GM18505 (cell line): ENCODE results near the gene PARD6G.
"Not testable (repeated sequence)": the region's sequence is repeated elsewhere in the genome, so short reads cannot be mapped to it uniquely, and the experiment has no call there.

ENCODE experiments used
- ATAC-seq: cut with Tn5 transposase; IDR thresholded peaks from one replicate; pipeline ENCODE4 v1.9.1; 2021; ENCODE audit not compliant: unreplicated experiment
- POLR2A ChIP-seq: IDR thresholded peaks from 4 replicates; pipeline ENCODE4 v1.6.1; 2011; ENCODE audit warnings: borderline replicate concordance; ENCODE audit not compliant: insufficient read depth, insufficient read length; ENCODE audit errors: extremely low read depth

Gene PARD6G

DNA sequence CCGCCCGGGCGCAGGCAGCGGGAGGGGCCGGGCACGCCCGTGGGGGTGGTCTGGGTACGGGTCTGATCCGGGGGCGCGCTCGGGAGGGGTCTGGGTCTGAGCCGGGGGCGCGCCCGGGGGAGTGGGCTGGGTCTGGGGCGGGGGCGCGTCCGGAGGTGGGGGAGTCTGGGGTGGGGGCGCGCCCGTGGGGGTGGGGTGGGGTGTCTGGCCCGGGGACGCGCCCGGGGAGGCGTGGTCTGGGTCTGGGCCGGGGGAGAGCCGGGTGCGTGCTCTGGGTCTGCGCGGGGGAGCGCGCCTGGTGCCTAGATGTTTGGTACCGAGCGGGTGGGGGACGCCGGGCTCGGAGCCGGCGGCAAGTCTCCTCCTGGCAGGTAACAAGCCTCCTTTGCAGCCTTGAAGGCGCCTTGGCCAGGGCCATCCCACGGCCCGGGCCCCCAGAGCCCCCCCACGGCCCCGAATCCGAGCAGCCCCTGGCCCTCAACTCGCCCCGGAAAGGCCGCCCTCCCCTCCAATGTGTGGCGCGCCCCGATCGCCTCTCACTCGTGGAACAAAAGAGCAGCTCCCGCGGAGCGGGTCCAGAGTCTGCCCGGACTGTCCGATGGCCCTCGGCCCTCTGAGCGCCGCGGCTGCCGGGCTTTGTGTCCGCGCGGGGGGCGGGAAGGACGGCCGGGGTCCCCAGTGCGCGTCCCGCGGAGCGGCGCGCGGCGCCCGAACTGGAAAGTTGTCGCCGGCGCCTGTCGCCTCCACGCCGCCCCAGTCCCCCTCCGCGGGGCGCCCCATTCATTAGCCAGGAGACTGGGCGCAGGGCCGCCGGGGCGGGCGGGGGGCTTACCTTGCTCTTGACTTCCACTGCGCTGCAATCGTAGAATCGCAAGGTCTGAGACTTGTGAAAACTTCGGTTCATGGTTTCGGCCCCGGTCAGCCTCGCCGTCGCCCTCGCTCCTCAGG is 595 bp downstream of the PARD6G start:
- ATAC-seq, result peak; percentile 38
- TF ChIP-seq POLR2A, result no peak

DNA sequence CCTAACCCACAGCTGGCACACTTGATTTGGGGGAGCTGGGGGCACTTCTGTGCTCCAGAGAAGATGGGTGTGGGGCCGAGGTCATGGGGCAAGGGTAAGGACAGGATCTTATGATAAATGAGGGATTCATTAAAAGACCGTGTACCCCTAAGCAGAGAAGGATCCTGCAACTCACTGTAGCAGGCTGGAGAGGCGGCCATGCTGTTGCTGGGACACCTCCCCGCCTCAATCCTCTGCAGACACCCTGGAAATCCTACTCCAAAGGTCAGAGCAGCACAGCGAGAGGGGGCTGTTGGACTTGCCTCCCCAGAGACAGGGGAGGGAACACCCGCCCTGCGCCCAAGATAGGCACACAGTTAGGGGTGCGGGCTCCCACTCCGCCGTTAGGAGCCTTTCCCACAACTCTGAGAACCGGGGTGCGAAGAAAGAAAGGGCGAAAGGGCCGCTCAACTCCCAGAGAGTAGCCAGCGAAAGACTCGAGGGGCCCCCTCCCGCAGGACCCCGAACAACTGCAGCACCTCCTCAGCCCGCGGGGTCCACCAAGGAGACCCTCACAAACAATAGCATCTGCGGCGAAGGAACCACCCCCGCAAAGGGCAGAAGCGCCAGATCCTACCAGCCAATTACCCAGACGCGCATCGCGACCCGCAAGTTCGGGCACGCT is 1.4 kb downstream of the PARD6G start:
- no peak for ATAC-seq
- TF ChIP-seq POLR2A, result no peak

DNA sequence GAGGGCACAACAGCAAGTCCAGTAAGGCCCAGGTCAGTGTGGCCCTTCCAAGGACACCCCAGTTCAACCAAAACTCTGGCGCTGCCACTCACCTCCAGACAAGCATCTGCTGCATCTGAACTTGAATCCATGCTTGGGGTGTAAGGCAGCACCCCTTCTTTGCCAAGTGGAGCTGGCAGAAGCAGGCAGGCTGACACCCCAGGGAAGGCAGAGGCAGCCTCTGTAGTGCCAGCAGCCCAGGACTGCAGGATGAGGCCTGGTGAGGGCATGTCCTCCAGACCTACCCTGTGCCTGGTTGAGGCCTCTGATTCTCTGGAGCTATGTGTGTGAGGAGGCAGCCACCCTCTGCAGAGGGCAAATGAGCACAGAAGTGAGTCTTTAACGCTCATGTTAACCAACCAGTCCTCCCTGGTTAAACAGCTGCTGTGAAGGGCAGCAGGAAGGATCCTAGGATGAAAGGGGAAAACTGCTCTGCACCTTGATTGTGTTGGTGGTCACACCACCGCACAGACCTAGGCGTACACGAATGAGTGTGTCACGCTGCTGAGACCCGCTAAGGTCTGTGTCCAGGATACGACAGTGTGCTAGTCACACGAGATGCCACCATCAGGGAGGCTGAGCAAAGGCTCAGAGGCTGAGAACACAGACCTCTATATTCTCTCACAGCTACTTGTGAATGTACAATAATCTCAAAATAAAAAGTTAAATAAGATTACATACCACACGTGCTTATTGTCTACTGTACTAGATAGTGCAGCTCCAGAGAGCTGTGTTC is 2.2 kb downstream of the PARD6G start:
- no peak for ATAC-seq
- no peak for TF ChIP-seq POLR2A

DNA sequence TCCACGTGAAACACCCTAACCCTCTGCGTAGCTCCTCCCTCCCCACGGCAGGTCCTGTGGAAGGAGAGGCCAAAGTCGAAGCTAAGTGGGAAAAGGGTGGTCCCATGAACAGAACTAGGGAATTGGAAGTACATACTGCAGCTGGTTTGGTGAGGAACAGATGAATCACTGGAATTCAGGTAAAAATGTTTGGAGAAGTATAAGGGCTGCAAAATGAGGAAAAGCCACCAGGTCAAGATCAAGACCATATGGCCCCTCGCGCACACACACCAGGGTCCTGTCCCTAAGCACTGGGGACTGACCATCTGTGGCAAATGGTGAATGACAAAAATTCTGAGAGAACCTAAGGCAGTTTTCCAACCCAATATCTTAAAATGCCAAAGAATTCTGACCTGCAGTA is 3.1 kb downstream of the PARD6G start:
- TF ChIP-seq POLR2A, result no peak
- no peak for ATAC-seq

DNA sequence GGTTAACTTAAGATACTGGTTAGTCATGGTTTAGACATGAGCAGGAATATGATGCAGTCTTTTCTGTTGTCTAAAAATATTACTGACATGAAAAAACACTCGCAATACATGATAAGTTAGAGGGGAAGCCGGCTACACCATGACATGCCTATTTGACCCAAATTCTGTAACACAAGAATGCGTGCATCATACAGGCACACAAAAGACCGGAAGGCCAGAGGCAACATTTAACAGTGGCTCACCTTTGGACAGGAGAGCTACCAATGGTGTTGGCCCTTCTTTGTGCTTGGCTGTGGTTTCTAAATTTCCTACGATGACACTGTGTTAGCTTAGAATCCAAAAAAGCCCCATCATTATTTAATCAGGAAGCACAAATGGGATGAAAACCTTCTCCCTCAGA is 4.1 kb downstream of the PARD6G start:
- ATAC-seq, result no peak
- TF ChIP-seq POLR2A, result no peak

DNA sequence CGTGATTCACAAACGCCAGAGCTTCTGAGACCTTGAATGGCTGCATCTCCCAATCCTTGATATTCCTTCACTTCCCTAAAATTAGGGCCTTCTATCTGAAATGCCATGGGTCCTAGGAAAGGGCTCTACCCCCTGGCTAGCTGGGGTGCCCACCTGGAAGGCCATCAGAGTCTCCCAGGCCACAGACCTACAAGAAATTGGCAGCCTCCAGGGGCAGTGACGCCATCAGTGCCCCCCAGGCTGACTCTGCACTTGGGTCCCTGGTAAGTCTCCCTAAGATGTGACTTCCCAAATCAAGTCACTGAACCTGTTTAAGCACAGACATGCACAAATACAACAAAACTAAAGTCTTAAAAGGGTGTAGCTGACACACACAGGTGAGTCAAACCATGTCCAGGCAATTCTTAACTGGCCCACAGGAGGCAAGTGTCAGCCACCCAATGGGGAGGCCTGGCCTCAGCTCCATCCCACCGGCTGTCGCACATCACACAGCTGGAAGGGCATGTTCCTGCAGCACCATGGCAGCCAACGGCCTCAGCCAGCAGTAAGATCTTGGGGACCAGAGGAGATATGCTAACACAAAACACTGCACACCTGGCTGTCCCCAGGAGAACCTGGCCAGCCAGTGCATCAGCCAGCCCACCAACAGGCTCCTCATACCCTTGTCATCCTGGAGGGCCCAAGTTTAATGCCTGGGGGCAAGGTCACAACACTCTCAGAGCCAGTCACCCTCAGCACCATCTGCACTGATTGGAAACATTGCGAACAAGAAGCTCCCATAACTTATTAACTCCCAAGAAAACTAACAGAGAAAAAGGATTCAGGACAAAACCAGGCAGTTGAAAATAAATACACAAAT is 5.2 kb downstream of the PARD6G start:
- TF ChIP-seq POLR2A, result no peak
- ATAC-seq, result no peak

DNA sequence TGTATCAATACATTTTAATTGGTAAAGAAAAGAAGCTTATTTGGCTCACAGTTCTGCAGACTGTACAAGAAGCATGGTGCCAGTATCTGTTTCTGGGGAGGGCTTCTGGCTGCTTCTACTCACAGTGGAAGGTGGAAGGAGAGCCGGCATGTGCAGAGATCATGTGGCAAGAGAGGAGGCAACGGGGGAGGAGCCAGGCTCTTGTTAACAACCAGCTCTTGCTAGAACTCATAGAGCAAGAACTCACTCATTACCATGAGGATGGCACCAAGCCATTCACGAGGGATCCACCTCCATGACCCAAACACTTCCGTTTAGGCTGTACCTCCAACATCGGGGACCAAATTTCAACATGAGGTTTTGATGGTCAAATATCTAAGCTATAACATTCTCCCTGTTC is 7.5 kb downstream of the PARD6G start:
- no peak for ATAC-seq
- TF ChIP-seq POLR2A, result no peak

DNA sequence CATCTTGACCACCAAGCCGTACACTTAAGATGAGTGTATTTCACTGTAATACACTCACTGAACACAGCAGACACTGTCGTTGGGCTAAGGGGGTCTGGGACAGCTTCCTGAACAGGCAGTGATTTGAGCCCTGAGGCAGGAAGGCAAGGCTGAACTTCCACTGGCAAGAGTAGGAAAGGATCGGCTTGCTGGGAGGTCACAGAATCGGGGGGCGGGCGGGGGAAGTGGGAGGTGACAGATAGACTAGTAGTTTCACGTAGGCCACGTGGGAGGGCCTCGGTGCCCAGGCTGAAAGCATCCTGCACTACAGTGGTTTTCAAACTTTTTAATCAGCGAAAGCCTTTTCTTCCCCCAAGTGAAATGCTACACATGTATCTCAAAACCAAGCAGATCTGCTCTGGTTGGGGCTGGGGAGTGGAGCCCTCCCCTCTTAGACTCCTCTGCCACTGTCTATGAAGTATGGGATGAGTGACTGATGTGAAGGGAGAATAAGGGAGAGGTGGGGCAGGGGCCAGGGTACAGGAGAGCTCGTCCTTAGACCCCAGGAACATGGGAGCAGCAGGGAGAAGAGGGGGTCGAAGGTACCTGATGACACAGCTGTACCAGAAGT is 8.6 kb downstream of the PARD6G start:
- ATAC-seq, result no peak
- TF ChIP-seq POLR2A, result no peak

DNA sequence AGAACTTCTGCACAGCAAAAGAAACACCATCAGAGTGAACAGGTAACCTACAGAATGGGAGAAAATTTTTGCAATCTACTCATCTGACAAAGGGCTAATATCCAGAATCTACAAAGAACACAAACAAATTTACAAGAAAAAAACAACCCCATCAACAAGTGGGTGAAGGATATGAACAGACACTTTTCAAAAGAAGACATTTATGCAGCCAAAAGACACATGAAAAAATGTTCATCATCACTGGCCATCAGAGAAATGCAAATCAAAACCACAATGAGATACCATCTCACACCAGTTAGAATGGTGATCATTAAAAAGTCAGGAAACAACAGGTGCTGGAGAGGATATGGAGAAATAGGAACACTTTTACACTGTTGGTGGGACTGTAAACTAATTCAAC is 9.8 kb downstream of the PARD6G start:
- not testable (repeated sequence) for ATAC-seq

DNA sequence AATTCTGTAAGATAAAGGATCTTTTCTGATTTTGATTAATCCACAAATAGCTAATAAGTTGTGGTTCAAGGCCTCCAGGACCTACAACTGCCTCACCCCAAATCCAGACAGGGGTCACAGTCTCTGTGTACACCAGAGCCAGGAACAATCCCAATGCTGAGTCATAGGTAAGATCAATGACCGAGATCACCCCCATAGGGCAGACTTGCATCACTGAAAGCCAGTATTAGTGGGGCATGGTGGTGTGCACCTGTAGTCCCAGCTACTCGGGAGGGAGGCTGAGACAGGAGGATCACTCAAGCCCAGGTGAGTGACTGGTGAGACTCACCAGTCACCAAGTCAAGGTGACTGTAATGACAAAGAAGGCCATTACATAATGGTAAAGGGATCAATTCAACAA is 12.9 kb downstream of the PARD6G start:
- ATAC-seq, result no peak
- no peak for TF ChIP-seq POLR2A

DNA sequence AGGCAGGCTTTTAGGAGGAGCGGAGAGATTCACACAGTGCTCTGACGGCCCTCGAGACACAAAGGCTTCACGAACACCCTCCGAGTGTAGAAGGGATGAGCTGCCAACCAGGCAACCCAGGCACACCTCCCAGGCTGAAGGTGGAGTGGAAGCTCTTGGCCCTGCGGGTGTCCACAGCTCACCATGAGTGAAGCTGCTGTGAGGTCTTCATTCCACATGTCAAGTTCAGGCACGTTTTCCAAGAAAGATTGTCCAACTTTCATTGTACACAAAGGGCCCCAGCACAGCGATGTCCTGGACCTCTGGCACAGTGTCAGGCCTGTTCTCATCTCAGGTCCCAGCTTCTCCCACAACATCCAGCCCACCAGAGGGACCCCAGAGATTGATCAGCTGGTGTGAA is 13.4 kb downstream of the PARD6G start:
- TF ChIP-seq POLR2A, result no peak
- no peak for ATAC-seq

DNA sequence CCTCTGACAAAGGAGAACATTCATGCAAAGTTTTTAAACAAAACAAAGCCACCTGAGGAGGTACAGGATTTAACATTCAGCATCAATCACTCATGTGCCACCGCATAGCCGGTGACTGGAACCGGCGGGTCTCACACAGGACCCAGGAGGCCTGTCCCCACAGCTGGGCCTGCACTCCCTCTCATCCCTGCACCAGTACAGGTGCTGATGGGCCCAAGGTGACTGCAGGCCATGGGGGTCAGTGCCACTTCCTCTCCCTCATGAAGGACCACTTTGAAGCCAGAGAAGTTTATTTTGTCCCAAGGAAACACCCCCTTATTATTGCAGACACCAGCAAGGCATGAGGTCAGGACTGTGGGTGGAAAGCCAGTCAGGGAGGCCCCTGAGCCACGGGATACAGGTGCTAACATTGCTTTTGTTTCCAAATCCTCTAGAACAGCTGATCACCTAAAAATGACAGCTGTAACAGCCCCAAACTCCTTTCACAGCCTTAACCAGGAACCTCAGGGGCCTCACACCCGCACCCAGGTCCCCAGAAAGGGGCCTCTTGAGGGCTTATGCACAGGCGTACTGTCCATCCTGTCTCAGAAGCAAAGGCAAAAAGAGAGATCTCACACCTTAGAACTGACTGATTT is 14.0 kb downstream of the PARD6G start:
- TF ChIP-seq POLR2A, result no peak
- no peak for ATAC-seq
